ENCODE results near the gene SAMD14. TPM values are rescaled to one million over a fixed set of nuclear protein-coding genes. Genes with fewer than 3 reads are reported as not detected.
A peak's percentile ranks its signal among the peaks of the same experiment; 100 is the strongest.

Gene SAMD14
- total and polyA plus RNA-seq, 2 of the 4 experiments (the other 2 are of a cell fraction) = 1.4 to 6.2 TPM

DNA sequence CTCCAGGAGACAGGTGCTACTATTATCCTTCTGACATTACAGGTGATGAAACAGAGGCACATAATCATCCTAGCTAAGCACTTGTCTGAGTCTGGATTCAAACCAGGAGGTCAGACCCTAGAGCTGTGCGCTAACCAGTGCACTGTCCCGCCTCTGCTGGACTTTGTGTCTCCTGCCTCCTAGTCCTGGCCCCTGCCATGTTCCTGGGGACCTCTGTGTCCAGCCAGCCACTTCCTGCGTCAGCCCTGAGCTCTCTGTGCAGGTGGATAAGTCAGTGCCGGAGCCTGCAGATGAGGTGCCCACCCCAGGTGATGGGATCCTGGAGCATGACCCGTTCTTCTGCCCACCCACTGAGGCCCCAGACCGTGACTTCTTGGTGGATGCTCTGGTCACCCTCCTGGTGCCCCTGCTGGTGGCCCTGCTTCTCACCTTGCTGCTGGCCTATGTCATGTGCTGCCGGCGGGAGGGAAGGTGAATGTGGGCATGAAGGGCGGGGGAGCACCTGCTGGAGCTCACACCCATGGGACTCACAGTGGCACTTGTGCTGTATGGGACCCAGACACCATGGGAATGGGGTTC, 40.0 kb upstream of the SAMD14 start:
- no peak for TF ChIP-seq RFX5 (IDR thresholded peaks at IDR 0.05; ENCODE audit: low read depth, low read length)
- Histone ChIP-seq H2BK5ac (ENCODE audit: low read depth, low read length, poor library complexity, severe bottlenecking) (no peak overlapping the region), H3K4me2 (ENCODE audit: low read depth, low read length) (no peak overlapping the region), H2BK15ac (ENCODE audit: low read depth, low read length) (peak overlapping the region; percentile 75; the same call in 1 of the 3 replicates), H3K56ac (ENCODE audit: extremely low read depth, insufficient read depth, low read length) (no peak overlapping the region), H3K23ac (ENCODE audit: low read depth, low read length) (no peak overlapping the region), H3K9me1 (ENCODE audit: insufficient read depth, low read length) (peaks cover 9% of the 10 kb centered on the region; the same call in 1 of the 2 replicates), H3K27ac (ENCODE audit: insufficient read depth, low read length) (no peak overlapping the region; the same call in 1 of the 2 replicates), H2AK5ac (ENCODE audit: low read depth, low read length) (peak overlapping the region; percentile 87), H2AK9ac (replicated peaks; ENCODE audit: low read depth, low read length, poor library complexity) (peak overlapping the region; percentile 55), H3K4ac (ENCODE audit: low read depth, low read length) (peak overlapping the region; percentile 73), H3K79me1 (ENCODE audit: low read depth in 1 of 2, low read length in 2 of 2) (peaks cover 3 to 10% of the 10 kb centered on the region in 2 experiments; a peak in 2 of 4 replicates), H4K91ac (ENCODE audit: insufficient read depth, low read depth, low read length) (peak overlapping the region; percentile 64), H2AFZ (replicated peaks; ENCODE audit: low read length, poor library complexity) (no peak overlapping the region), H4K20me1 (ENCODE audit: insufficient read depth, low read length) (no peaks in the 10 kb centered on the region), H3K9ac (ENCODE audit: low read depth, low read length) (no peak overlapping the region), H2BK120ac (ENCODE audit: low read depth, low read length) (0 out of 2 replicates have a peak overlapping the region, but pooled peaks have one; percentile 78), H2BK20ac (ENCODE audit: low read depth, low read length) (peak overlapping the region; percentile 82; the same call in 1 of the 2 replicates), H4K5ac (ENCODE audit: low read depth, low read length) (no peak overlapping the region), H3K14ac (replicated peaks; ENCODE audit: low read depth, low read length) (no peak overlapping the region), H3K18ac (ENCODE audit: low read depth, low read length) (no peak overlapping the region), H3K4me3 (ENCODE audit: insufficient read depth, low read depth, low read length) (no peak overlapping the region), H3K9me3 (ENCODE audit: control insufficient read depth, insufficient read depth, low read length) (no peaks in the 10 kb centered on the region), H3K27me3 (ENCODE audit: control insufficient read depth, insufficient read depth, low read length) (no peaks in the 10 kb centered on the region), H3K36me3 (ENCODE audit: control insufficient read depth, insufficient read depth, low read length) (no peaks in the 10 kb centered on the region), H4K8ac (ENCODE audit: low read depth in 2 of 2, low read length in 2 of 2) (peak overlapping the region in 1 of 2 experiments; percentile 61; a peak in 1 of 4 replicates), H3K4me1 (ENCODE audit: control insufficient read depth, insufficient read depth, low read length) (peaks cover 8% of the 10 kb centered on the region)
- POLR2A ChIA-PET (ENCODE audit: unreplicated experiment) = interaction anchor here (1.2 kb wide), 1 partner anchor 107 kb away, joined by 5 read pairs; no protein-coding TSS in a partner anchor
- in situ Hi-C loops (cut with MboI; ENCODE audit: low sequenced_read_pairs) (loop anchor here (10.0 kb wide), 1 partner anchor 115 kb away; no protein-coding TSS in a partner anchor), dilution Hi-C loops (cut with HindIII; ENCODE audit: low sequenced_read_pairs, unreplicated experiment) (no loop called here), intact Hi-C loops (cut with micrococcal nuclease) (loop anchor here (1.0 kb wide), 3 partner anchors 30 to 127 kb away; no protein-coding TSS in a partner anchor)
- CTCF ChIA-PET = interaction anchor here (0.6 to 3.0 kb wide), 20 partner anchors 8 to 192 kb away, joined by 3 to 54 read pairs (median 4); partner anchors contain the start of gene TMEM92
- 93% methylated on average over 4 of the region's 9 CpGs; no CpG with 5 or more reads in 1 of the 2 experiments for WGBS, 2 experiments (ENCODE audit: extremely low coverage in 2 of 2, insufficient read length in 1 of 2)
- ATAC-seq (ENCODE audit: low read depth) (no peak), DNase-seq (no peak)
- BruUV-seq (replicated peaks) = no TSS peak
